ENCODE results near the gene ATXN10.

The ATXN10 gene

DNA sequence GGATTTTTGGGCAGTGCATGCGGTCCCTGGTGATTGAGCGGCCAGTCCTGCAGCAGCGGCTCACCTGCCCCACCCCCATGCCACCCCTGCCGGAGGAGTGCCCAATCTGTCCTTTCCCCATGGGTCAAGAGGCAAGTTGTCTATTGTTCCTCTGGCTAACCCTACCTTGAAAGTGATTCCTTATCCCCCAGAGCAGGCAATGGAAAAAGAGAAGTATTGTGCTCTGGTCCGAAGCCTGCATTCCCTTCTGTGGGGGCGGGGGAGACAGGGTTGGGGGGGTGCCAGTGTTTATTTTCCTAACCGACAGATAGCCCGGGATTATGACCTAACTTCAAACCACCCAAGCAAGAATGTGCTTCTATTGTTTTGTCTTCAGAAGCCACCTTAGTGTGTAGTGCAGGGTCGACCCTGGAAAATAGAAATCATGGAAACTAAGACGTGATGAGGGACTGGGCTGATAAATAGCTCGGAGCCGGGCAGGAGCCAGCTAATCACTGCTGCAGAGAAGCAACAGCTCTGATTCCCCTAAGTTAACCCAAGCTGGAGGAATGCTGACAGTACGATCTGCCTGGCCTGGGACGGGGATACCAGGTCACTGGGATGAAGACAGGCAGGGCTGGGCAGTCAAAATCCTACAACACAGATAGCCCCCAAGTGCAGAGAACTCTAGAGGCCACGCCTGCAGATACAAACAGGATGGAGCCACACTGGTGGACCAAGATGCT, 38.7 kb upstream of the ATXN10 start:
- POLR2A ChIA-PET: no interaction called here
- DNase-seq (ENCODE audit: extremely low spot score): no peak
- CTCF ChIA-PET: interaction anchor here (0.6 to 1.4 kb wide), 3 partner anchors 16 to 933 kb away, joined by 3 to 4 read pairs (median 3); no protein-coding TSS in a partner anchor
- TF ChIP-seq FOXM1 (IDR thresholded peaks at IDR 0.05; ENCODE audit: borderline replicate concordance) (no peak), ELF4 (IDR thresholded peaks at IDR 0.05) (no peak), L3MBTL2 (conservative IDR thresholded peaks at IDR 0.05) (no peak), FOXA1 (IDR thresholded peaks at IDR 0.05) (no peak)
- TF ChIP-seq, protein P1, sequence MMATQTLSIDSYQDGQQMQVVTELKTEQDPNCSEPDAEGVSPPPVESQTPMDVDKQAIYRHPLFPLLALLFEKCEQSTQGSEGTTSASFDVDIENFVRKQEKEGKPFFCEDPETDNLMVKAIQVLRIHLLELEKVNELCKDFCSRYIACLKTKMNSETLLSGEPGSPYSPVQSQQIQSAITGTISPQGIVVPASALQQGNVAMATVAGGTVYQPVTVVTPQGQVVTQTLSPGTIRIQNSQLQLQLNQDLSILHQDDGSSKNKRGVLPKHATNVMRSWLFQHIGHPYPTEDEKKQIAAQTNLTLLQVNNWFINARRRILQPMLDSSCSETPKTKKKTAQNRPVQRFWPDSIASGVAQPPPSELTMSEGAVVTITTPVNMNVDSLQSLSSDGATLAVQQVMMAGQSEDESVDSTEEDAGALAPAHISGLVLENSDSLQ (IDR thresholded peaks at IDR 0.05): no peak

DNA sequence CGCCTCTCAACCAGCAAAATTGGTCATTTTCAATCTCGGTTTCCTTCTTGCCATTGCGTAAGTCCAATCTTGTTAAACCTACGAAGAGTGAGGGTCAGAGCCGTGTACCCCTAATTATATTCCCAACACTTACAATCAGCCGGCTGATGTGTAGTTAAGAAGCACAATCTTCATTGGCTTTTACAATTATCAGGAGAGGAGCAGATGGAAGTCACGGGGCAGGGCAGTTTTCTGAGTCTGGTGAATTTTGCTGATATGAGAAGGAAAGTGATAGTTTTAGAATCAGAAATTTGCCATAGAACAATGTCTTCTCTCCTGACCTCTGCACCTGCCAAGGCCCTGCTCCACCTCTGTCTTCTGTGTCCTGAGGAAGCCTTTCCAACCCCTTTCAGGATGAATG, 35.0 kb upstream of the ATXN10 start:
- POLR2A ChIA-PET: no interaction called here

DNA sequence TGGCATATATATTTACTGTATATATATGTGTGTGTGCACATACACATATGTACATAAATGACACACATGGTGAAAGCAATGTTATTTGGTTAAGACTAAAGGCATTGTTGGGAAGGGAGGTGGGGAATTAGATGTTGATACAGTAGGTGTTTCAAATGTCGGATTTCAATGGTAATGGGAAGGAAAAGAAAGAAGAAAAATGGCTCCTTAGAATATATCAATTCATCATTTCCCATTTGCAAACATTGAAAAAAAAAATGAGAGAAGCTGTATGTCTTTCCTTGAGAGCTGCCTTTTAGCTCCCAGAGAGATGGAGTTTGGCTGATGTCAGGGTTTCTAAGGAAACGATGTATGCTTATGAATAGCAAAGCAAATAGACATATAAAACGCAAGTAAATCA, 33.4 kb upstream of the ATXN10 start:
- ChIA-PET CTCF (no interaction called here), POLR2A (no interaction called here)
- TF ChIP-seq ZNF384 (IDR thresholded peaks at IDR 0.05) (no peak), BHLHE40 (IDR thresholded peaks at IDR 0.05; ENCODE audit: borderline replicate concordance) (no peak), FOXK2 (IDR thresholded peaks at IDR 0.05) (no peak), FOXA1 (IDR thresholded peaks at IDR 0.05) (no peak), ELF4 (IDR thresholded peaks at IDR 0.05) (no peak), SP1 (IDR thresholded peaks at IDR 0.05) (no peak), FOXM1 (IDR thresholded peaks at IDR 0.05; ENCODE audit: borderline replicate concordance) (no peak), LEF1 (IDR thresholded peaks at IDR 0.05; ENCODE audit: borderline replicate concordance) (no peak), L3MBTL2 (conservative IDR thresholded peaks at IDR 0.05) (no peak), TARDBP (IDR thresholded peaks at IDR 0.05) (no peak), HDGF (IDR thresholded peaks at IDR 0.05; ENCODE audit: borderline replicate concordance) (no peak), SUZ12 (IDR thresholded peaks at IDR 0.05) (no peak)
- TF ChIP-seq, protein P1 (IDR thresholded peaks at IDR 0.05): no peak
- DNase-seq (ENCODE audit: extremely low spot score): no peak

More for the DNA sequence above, 35.0 kb upstream of the ATXN10 start:
- CTCF ChIA-PET: no interaction called here
- no peak for TF ChIP-seq SUZ12 (IDR thresholded peaks at IDR 0.05)
- no peak for TF ChIP-seq FOXM1 (IDR thresholded peaks at IDR 0.05; ENCODE audit: borderline replicate concordance)
- TF ChIP-seq FOXA1 (IDR thresholded peaks at IDR 0.05): no peak
- TF ChIP-seq, protein P1 (IDR thresholded peaks at IDR 0.05): no peak
- no peak for TF ChIP-seq TARDBP (IDR thresholded peaks at IDR 0.05)
- no peak for TF ChIP-seq HDGF (IDR thresholded peaks at IDR 0.05; ENCODE audit: borderline replicate concordance)
- no peak for TF ChIP-seq ARNT (IDR thresholded peaks at IDR 0.05)
- no peak for DNase-seq (ENCODE audit: extremely low spot score)

DNA sequence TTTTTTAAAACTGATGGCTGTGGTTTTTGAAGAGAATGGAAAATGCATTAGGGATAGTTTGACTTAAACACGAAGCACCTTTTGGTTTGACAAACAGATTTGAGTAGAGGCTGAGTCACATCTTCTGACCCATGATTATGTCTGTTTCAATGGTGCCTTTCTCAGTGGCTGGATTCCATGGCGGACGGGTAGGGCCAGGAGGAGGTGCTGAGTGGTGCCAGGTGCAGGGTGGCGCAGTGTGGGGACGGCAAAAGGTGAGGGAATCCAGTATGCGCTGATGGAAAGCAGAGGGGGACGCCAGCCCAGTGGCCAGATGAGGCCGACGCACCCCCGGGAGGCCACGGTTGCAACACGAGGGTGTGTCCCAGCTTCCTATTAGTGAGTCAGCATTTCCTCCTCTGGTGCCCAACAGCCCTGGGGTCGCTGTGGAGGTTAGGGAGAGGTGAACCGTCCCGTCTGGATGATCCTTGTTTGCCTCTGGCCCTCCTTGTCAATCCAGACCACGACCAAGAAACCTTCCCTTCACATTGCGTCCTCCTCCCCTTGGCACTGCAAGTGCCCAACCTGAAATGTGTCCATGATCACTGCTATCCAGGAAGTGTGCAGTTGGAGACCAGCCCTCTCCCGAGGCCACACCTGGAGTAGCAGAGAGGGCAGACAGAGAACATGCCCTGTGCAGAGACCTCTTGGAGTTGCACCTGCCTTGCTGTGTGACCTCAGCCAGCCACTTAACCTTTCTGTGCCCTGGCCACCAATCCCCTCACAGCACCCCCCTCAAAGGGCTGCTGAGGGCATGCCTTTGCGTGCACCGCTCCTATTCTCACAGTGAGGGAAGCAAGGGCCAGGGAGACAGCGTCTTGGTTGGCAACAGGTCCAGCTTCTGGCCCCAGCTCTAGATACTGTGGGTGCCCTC, 32.5 kb upstream of the ATXN10 start:
- POLR2A ChIA-PET: no interaction called here
- DNase-seq (ENCODE audit: extremely low spot score): no peak
- CTCF ChIA-PET: no interaction called here
- no peak for TF ChIP-seq HDGF (IDR thresholded peaks at IDR 0.05; ENCODE audit: borderline replicate concordance)
- no peak for TF ChIP-seq BHLHE40 (IDR thresholded peaks at IDR 0.05; ENCODE audit: borderline replicate concordance)
- TF ChIP-seq ARNT (IDR thresholded peaks at IDR 0.05): no peak
- TF ChIP-seq LEF1 (IDR thresholded peaks at IDR 0.05; ENCODE audit: borderline replicate concordance): no peak
- no peak for TF ChIP-seq FOXM1 (IDR thresholded peaks at IDR 0.05; ENCODE audit: borderline replicate concordance)
- no peak for TF ChIP-seq L3MBTL2 (conservative IDR thresholded peaks at IDR 0.05)
- no peak for TF ChIP-seq FOXK2 (IDR thresholded peaks at IDR 0.05)
- TF ChIP-seq NFRKB (IDR thresholded peaks at IDR 0.05): no peak
- TF ChIP-seq, protein P1 (IDR thresholded peaks at IDR 0.05): no peak
- no peak for TF ChIP-seq SP1 (IDR thresholded peaks at IDR 0.05)
- TF ChIP-seq FOXA1 (IDR thresholded peaks at IDR 0.05): no peak
- no peak for TF ChIP-seq ZNF384 (IDR thresholded peaks at IDR 0.05)
- no peak for TF ChIP-seq TARDBP (IDR thresholded peaks at IDR 0.05)
- no peak for TF ChIP-seq CTBP1 (IDR thresholded peaks at IDR 0.05; ENCODE audit: borderline replicate concordance)
- TF ChIP-seq ELF4 (IDR thresholded peaks at IDR 0.05): no peak

DNA sequence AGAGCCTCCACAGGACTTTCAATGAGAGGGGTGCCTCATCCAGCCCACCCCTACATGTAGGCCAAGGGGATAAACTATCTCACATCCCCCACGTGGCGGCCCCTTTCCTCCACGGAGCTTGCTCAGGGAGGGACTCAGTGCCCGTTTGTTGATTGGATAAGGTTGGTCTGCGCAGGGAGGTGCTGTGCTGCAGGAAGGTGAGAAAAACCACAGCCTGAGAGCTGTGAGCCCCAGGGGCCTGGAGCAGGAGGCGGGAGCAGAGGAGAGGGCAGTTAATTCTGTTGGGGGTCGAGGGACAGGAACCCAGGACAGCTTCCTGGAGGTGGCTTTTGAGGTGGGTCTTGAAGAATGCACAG, 31.9 kb upstream of the ATXN10 start:
- TF ChIP-seq, protein P1 (IDR thresholded peaks at IDR 0.05): no peak
- no peak for TF ChIP-seq ELF4 (IDR thresholded peaks at IDR 0.05)
- no peak for TF ChIP-seq FOXK2 (IDR thresholded peaks at IDR 0.05)
- TF ChIP-seq FOXA1 (IDR thresholded peaks at IDR 0.05): no peak
- TF ChIP-seq NFRKB (IDR thresholded peaks at IDR 0.05): no peak
- no peak for TF ChIP-seq FOXM1 (IDR thresholded peaks at IDR 0.05; ENCODE audit: borderline replicate concordance)
- no peak for TF ChIP-seq BHLHE40 (IDR thresholded peaks at IDR 0.05; ENCODE audit: borderline replicate concordance)
- no peak for TF ChIP-seq CTBP1 (IDR thresholded peaks at IDR 0.05; ENCODE audit: borderline replicate concordance)
- no peak for TF ChIP-seq TARDBP (IDR thresholded peaks at IDR 0.05)
- no peak for TF ChIP-seq SP1 (IDR thresholded peaks at IDR 0.05)
- TF ChIP-seq ARNT (IDR thresholded peaks at IDR 0.05): no peak
- no peak for TF ChIP-seq HDGF (IDR thresholded peaks at IDR 0.05; ENCODE audit: borderline replicate concordance)
- TF ChIP-seq LEF1 (IDR thresholded peaks at IDR 0.05; ENCODE audit: borderline replicate concordance): no peak
- TF ChIP-seq ZNF384 (IDR thresholded peaks at IDR 0.05): no peak
- no peak for TF ChIP-seq SUZ12 (IDR thresholded peaks at IDR 0.05)
- no peak for TF ChIP-seq L3MBTL2 (conservative IDR thresholded peaks at IDR 0.05)
- no peak for DNase-seq (ENCODE audit: extremely low spot score)
- POLR2A ChIA-PET: no interaction called here
- CTCF ChIA-PET: no interaction called here
